NCI-H526 treated with DMSO at 0.1 percent for 48 hours (cell line): Measurements from ENCODE around the gene HOXA6.

Experiments
- DNase-seq: peaks from one replicate; lab custom pipeline; 2025; lab: John Stamatoyannopoulos, UW

The HOXA6 gene

DNA sequence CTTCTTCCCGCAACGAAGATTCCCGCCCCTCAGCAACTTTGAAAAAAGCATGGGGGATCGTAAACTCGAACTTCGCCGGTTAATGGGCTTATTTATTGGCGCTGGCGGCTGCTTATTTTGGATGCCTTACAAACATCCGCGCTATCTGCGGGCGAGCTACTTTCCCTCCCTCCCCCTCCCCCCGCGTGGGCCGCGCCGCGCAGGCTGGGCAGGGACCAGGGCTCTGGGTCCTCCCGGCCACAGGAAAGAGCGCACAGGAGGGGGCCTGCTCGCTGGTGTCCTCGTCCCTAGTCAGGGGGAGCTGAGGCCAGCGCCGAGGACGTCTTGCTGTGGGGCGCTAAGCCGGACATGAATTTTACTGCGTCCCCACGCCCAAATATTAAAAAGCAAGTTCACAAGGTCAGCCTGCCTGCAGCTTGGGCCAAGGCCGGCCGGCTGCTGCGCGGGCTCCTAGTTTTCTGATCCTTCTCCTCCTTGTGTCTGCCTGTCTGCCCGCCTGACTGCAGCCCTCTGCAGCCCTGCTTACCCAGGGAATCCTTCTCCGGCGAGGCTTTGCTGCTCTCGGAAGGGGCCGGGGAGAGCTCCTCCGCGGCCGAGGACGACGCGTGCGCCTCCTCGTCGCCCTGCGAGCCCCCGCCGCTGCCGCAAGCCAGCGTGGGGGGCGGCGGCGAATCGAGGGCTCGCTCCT lies 25.4 kb upstream of the HOXA6 start:
- DNase-seq, result no peak

GRCh38 chr7:27172315-27172774 lies 24.8 kb upstream of the HOXA6 start:
- DNase-seq, result no peak

DNA sequence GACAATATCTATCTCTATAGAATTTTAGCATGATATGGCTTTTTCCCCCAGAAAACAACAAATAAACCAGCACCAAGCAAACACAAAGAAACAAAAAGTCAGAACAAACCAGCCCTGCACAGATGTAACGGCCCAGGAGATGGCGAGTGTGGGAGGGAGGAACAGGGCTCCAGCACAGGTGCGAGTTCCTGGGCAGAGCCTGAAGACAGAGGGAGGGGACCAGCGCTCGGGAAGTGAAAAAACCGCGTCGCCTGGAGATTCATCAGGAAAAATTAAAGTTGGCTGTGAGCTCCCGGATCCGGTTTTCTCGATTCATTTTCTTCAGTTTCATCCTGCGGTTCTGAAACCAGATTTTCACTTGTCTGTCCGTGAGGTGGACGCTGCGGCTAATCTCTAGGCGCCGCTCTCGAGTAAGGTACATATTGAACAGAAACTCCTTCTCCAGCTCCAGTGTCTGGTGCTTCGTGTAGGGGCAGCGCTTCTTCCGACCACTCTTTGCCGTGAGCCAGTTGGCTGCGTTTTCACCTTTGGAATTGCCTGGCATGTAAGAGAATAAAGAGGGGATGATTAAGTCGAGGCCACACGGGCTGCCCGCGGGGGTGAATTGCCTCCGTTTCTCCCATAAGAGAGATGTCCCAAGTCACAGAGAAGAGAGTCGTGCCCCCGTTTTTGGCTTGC lies 24.2 kb upstream of the HOXA6 start:
- no peak for DNase-seq

- no peak for DNase-seq
Measured at GRCh38 chr7:27171325-27171636, 23.7 kb upstream of the HOXA6 start.

DNA sequence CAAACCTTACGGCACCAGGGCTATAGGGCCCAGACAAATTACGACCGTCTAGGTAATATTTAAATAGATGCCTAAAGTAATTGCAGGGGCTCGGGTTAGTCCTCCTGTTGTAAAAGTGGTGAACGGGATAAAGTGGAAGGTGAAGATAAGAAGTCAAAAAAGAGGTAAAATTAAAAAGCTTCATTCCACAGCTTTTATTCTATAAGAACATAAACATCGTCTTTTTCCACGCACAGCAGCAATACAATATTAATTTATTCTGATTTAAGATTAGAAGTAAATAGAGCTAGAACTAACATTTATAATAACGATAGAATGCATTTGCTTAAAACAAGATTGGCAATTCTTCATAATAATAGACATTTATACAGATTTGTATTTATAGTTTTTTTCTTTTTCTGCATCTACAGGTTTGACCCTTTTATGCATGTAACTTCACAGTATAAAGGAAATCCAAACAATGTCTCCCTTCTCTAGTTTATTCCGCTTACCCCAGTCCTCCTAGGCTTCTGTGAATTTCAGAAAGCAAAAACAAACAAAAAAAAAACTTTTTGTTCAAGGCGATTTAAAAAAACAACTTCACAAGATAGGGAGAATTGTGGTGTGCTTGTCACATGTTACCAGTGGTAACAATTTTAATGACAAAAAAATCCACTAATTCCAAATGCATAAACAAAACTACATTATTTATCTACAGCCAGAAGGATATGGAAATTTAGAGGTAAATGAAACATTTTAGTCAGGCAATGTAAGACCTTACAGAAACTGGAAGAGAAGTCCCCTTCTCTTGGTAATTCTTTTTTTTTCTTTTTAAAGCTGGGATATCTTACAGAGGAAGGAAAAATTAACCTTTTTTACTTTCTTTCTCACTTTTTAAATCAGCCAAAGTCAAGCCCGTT lies 23.1 kb upstream of the HOXA6 start:
- no peak for DNase-seq

GRCh38 chr7:27169658-27170425 lies 22.3 kb upstream of the HOXA6 start:
- no peak for DNase-seq

- no peak for DNase-seq
Measured at GRCh38 chr7:27168265-27168947, 20.8 kb upstream of the HOXA6 start.

DNA sequence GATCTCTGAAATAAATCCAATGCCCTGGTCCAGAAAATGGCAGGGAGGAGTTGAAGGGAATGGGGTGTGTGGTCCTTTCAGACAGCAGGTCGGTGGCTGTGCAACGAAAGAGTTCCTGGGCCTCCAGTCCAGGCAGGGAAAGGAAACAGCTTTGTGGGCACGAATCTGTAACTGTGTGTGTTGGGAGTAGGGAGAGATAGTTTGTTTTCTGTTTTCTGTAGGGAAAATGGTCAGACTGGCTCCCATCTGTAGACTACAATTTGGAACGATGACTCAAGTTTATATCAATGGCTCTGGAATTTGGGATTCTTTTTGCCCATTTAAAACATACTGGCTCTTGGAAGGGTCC lies 20.3 kb upstream of the HOXA6 start:
- no peak for DNase-seq

GRCh38 chr7:27166531-27167505 lies 19.2 kb upstream of the HOXA6 start:
- DNase-seq, result no peak

GRCh38 chr7:27165996-27166530 lies 18.5 kb upstream of the HOXA6 start:
- no peak for DNase-seq

DNA sequence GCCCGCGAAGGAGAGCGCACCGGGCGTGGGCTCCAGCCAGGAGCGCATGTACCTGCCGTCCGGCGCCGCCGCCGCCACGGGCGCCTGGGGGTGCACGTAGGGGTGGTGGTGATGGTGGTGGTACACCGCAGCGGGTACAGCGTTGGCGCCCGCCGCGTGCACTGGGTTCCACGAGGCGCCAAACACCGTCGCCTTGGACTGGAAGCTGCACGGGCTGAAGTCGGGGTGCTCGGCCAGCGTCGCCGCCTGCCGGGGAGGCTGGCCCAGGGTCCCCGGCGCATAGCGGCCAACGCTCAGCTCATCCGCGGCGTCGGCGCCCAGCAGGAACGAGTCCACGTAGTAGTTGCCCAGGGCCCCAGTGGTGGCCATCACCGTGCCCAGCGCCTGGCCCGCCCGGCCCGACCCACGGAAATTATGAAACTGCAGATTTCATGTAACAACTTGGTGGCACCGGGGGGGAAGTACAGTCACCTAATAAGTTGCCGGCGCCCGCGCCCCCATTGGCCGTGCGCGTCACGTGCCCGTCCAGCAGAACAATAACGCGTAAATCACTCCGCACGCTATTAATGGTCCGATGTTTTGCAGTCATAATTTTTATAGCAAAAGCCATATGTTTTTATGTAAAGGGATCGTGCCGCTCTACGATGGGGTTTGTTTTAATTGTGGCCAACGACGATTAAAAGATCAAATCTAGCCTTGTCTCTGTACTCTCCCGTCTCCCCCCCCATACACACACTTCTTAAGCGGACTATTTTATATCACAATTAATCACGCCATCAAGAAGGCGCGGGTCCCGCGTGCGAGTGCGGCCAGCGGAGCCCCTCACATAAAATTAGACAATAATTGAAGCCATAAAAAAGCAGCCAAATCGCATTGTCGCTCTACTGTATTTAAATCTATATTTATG lies 17.8 kb upstream of the HOXA6 start, which contains the start of gene HOXA9:
HOXA9 (minus strand) TSS at position 449 of the 907 bp plus-strand sequence; CDS start at position 369, 80 bp downstream.
- DNase-seq, result no peak

DNA sequence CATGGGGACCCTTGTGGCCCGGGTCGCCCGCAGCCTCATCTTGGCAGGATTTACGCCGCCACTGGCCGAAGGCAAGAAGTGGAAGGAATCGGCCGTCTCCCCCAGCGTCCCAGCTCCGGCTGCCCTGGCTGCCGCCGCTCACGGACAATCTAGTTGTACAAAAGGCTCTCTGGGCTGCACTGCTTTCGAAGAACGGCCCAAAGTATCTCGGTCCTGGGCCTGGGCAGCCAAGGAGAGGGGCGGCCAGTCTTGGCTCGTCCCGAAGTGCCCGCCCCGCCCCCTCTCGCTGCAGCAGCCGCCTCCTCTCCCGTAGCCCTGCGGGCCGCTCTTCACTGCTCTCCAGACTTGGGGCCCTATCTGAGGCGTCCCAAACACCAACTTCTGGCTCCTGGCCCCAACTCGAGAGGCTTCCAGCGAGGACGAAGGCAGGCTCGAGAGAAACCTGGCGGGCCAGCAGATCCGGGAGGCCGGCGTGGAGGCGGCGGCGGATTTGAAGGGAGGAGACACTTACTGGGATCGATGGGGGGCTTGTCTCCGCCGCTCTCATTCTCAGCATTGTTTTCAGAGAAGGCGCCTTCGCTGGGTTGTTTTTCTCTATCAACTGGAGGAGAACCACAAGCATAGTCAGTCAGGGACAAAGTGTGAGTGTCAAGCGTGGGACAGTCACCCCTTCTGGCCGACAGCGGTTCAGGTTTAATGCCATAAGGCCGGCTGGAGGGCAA lies 17.0 kb upstream of the HOXA6 start:
- no peak for DNase-seq

DNA sequence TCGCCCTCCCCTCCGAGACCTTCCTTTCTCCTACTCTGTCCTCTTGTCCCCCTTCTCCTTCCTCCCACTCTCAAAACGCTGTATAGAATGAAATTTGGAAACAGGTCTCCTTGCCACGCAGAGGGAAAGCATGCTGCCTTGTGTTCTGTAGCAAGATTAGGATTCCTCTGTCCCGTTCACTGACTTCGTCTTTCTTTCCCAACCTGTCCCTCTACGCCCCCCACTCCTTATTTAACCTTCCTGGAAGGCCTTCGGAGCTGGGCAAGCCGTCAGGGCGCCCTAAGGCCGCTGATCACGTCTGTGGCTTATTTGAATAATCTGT lies 16.4 kb upstream of the HOXA6 start:
- no peak for DNase-seq

DNA sequence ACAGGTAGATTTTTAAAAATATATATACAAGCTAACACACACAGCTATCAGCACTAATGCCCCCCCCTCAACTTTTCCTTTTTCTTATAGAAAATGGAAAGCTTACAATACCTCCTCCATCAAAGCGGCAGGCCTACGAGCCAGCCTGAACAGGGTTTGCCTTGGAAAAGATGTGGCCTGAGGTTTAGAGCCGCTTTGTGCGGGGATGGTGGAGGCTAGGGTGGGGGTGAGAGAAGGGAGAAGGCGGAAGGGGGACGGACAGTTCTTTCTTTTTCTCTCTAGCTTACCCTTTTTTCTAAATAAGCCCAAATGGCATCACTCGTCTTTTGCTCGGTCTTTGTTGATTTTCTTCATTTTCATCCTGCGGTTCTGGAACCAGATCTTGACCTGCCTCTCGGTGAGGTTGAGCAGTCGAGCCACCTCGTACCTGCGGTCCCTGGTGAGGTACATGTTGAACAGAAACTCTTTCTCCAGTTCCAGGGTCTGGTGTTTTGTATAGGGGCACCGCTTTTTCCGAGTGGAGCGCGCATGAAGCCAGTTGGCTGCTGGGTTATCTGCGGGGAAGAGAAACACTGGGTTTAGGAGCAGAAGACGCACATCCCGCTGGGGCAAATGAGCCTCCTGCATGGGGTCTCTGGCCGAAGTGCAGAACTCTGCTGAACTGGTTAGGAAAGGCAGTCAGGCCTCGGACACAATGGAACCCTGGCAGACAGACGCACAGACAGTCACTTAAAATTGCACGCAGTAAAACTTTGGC lies 15.9 kb upstream of the HOXA6 start:
- no peak for DNase-seq

- DNase-seq, result no peak
Measured at GRCh38 chr7:27162561-27163287, 15.2 kb upstream of the HOXA6 start.

DNA sequence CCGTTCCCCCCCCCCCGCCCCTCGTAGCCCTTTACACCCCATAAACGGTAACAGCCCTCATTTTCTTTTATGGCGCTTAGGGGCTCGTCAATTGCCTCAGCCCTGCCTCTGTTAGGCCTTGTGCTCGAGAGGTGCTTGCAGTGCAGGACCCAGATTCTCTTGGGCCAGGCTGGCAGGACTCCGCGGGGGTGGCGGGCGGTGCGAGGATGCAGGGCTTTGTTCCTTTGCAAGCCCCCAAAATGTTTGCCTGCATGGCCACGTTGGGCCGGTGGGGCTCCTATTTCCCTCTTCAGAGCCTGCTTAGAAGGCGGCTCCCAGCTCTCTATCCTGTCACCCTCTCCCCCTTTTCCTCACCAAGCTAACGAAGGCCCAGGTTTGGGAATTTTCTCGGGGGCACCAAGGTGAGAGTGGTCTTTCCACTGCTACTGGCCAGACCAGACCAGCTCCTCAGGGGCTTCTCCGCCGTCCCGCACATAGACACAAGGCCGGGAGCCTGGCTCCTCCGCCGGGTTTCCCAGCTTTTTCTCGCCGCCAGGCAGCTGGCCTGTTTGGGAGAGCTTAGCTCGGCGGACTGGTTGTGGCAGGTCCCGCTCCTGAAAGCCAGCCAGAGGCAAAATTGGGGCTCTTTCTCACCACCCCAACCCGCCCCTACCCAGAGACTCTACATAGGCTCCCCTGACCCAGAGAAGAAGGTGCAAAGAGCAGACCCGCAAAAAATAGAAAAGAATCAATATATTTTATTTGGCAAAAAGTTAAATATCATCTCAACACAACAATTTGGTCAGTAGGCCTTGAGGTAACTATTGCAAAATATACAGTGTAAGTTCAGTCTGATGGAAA lies 14.4 kb upstream of the HOXA6 start:
- DNase-seq, result no peak
